ENCODE data around the gene PRMT2. TPM values are rescaled to one million over a fixed set of nuclear protein-coding genes. Genes with fewer than 3 reads are reported as not detected.

PRMT2 gene
- total RNA-seq: 10 to 100 TPM; 60.9 to 67.8 TPM

DNA sequence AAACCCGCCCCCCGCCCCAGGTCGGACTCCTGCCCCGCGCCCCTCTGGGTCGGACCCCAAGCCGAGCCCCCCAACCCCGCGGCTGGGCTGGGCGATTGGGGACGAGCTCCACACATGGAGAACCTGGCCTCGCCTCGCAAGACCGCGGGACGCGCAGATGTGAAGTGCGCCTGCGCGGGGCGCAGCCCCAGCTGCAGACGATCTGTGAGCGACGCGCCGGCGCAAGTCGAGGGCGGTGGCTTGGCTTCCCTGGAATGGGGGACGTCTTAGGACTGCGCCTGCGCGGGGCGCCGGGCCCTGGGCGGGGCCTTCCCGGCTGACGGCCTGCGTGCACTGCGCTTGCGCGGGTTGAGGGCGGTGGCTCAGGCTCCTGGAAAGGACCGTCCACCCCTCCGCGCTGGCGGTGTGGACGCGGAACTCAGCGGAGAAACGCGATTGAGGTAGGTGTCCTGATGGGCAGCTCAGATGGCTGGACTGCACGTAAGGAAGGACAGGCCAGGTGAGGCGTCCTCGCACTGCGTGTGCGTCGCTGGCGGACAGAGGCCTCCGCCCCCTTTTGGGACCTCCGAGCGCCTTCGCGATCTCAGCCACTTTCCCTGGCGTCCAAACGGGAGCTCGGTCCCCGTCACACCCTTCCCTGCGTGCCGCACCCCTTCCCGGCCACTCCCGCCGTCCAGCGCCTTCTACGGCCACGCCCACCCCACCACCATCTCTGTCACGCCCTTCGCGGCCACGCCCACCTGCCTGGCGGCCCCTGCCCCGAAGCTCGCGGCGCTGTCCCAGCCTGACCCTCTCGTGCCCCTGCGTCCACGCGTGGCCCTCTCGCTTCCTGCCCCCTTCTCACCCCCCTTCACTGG lies at the start of gene PRMT2:
Gene PRMT2, plus strand, starts transcription at position 351 of the 857 bp plus-strand sequence. CDS start 1,278 bp downstream, outside the sequence.
- Histone ChIP-seq H3K36me3 (no peaks in the 10 kb centered on the region), H3K4me1 (no peaks in the 10 kb centered on the region), H3K27me3 (no peaks in the 10 kb centered on the region), H3K9me3 (no peaks in the 10 kb centered on the region), H3K4me3 (peak within 1 kb of the TSS; percentile 60), H3K9ac (ENCODE audit: low read depth in 2 of 2, low read length in 2 of 2) (peak within 1 kb of the TSS; percentile 87 to 94), H3K27ac (peak within 1 kb of the TSS; percentile 97)
- intact Hi-C loops (cut with DNase I): no loop called here
- DNase-seq: peak; percentile 97
- no peak for TF ChIP-seq CTCF (IDR thresholded peaks at IDR 0.05)

GRCh38 chr21:46594276-46594675 lies 41.2 kb upstream of the PRMT2 start:
- Histone ChIP-seq H3K9ac (ENCODE audit: low read depth in 2 of 2, low read length in 2 of 2) (no peak overlapping the region), H3K27me3 (no peaks in the 10 kb centered on the region), H3K27ac (no peak overlapping the region), H3K4me3 (no peak overlapping the region), H3K4me1 (no peaks in the 10 kb centered on the region), H3K36me3 (no peaks in the 10 kb centered on the region), H3K9me3 (no peaks in the 10 kb centered on the region)
- no peak for DNase-seq
- intact Hi-C loops (cut with DNase I): no loop called here
- TF ChIP-seq CTCF (IDR thresholded peaks at IDR 0.05): no peak

GRCh38 chr21:46596201-46596600 lies 39.3 kb upstream of the PRMT2 start:
- Histone ChIP-seq H3K27ac (no peak overlapping the region), H3K4me3 (no peak overlapping the region), H3K9ac (ENCODE audit: low read depth in 2 of 2, low read length in 2 of 2) (no peak overlapping the region), H3K4me1 (no peaks in the 10 kb centered on the region), H3K36me3 (no peaks in the 10 kb centered on the region), H3K27me3 (no peaks in the 10 kb centered on the region), H3K9me3 (no peaks in the 10 kb centered on the region)
- intact Hi-C loops (cut with DNase I): no loop called here
- no peak for TF ChIP-seq CTCF (IDR thresholded peaks at IDR 0.05)
- DNase-seq: no peak

GRCh38 chr21:46597031-46597430 lies 38.4 kb upstream of the PRMT2 start:
- no peaks in the 10 kb centered on the region for H3K4me1 ChIP-seq
- H3K9me3 ChIP-seq: no peaks in the 10 kb centered on the region
- intact Hi-C loops (cut with DNase I): no loop called here
- TF ChIP-seq CTCF (IDR thresholded peaks at IDR 0.05): no peak
- H3K36me3 ChIP-seq: no peaks in the 10 kb centered on the region
- no peaks in the 10 kb centered on the region for H3K27me3 ChIP-seq
- no peak overlapping the region for H3K27ac ChIP-seq
- no peak overlapping the region for H3K4me3 ChIP-seq
- no peak for DNase-seq
- no peak overlapping the region for H3K9ac ChIP-seq (ENCODE audit: low read depth in 2 of 2, low read length in 2 of 2)

DNA sequence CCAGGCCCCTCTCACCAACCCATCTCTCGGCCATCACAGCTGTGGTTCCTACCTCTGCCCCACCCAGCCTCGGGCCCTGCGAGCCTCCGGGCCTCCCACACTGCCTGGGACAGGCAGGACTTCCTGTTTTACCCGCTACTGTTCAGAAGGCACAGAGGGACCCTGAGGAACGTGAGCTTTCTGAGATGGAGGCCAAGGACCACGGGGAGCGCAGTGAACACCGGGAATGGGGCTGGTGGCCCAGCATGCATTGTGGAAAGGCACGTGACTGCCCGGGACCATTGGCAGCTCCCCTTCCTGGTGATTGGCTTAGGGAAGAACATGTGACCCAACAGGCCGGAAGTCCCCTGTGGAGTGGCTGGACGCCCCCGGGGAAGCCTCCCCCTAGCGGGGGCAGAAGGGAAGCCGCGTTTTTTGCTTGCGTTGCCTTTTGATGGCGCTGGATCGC lies 37.6 kb upstream of the PRMT2 start:
- Histone ChIP-seq H3K9me3 (no peaks in the 10 kb centered on the region), H3K9ac (ENCODE audit: low read depth in 2 of 2, low read length in 2 of 2) (no peak overlapping the region), H3K36me3 (no peaks in the 10 kb centered on the region), H3K4me3 (no peak overlapping the region), H3K4me1 (no peaks in the 10 kb centered on the region), H3K27me3 (no peaks in the 10 kb centered on the region), H3K27ac (no peak overlapping the region)
- intact Hi-C loops (cut with DNase I): no loop called here
- no peak for TF ChIP-seq CTCF (IDR thresholded peaks at IDR 0.05)
- DNase-seq: no peak

Measured in colonic mucosa (tissue), 4 donors.